Testis (tissue), 2 donors: ENCODE measurements around the gene ARHGAP26.

Source experiments
- CTCF ChIP-seq, 3 experiments: fragments of 450-650 bp in 2 of 3; fragments of 200-600 bp in 1 of 3; sonication (generic) in 1 of 3; IDR thresholded peaks; one replicate each; pipeline ENCODE4 v1.5.1; 2016 to 2019; ENCODE audit warnings: antibody characterized with exemption in 3 of 3, mild to moderate bottlenecking in 2 of 3, moderate library complexity in 1 of 3
- POLR2A ChIP-seq: fragments of 450-650 bp; IDR thresholded peaks from one replicate; pipeline ENCODE4 v1.6.1; 2017; ENCODE audit warnings: antibody characterized with exemption, mild to moderate bottlenecking, moderate library complexity

GRCh38 chr5:142735323-142736246 is 34.6 kb upstream of the ARHGAP26 start:
- TF ChIP-seq CTCF (IDR thresholded peaks at IDR 0.05) (no peak), POLR2A (no peak)
